SK-N-MC (cell line): ENCODE measurements around the gene SMC3.

Experiments
- EZH2 ChIP-seq: fragments of 200-600 bp; sonication (generic); IDR thresholded peaks from one replicate; pipeline ENCODE4 v1.6.1; 2017; ENCODE audit warnings: antibody characterized with exemption
- FOXP2 ChIP-seq: optimal IDR thresholded peaks from 2 replicates; pipeline ENCODE3; 2011; ENCODE audit warnings: mild to moderate bottlenecking, moderate library complexity; ENCODE audit not compliant: insufficient read depth; ENCODE audit errors: extremely low read length, control extremely low read depth
- POLR2AphosphoS5 ChIP-seq: IDR thresholded peaks from 2 replicates; pipeline ENCODE4 v1.6.1; 2012; ENCODE audit warnings: mild to moderate bottlenecking, low read depth, low read length, borderline replicate concordance

GRCh38 chr10:110609605-110610004 lies 42.1 kb downstream of the SMC3 start:
- TF ChIP-seq POLR2AphosphoS5 (no peak), FOXP2 (no peak), EZH2 (no peak)
